NCI-H524 treated with DMSO at 0.1 percent for 48 hours (cell line): ENCODE measurements around the gene JMJD8.
A peak's percentile ranks its signal among the peaks of the same experiment; 100 is the strongest.

Source experiments
- DNase-seq: peaks from one replicate; lab custom pipeline; 2025; lab: John Stamatoyannopoulos, UW

The JMJD8 gene

DNA sequence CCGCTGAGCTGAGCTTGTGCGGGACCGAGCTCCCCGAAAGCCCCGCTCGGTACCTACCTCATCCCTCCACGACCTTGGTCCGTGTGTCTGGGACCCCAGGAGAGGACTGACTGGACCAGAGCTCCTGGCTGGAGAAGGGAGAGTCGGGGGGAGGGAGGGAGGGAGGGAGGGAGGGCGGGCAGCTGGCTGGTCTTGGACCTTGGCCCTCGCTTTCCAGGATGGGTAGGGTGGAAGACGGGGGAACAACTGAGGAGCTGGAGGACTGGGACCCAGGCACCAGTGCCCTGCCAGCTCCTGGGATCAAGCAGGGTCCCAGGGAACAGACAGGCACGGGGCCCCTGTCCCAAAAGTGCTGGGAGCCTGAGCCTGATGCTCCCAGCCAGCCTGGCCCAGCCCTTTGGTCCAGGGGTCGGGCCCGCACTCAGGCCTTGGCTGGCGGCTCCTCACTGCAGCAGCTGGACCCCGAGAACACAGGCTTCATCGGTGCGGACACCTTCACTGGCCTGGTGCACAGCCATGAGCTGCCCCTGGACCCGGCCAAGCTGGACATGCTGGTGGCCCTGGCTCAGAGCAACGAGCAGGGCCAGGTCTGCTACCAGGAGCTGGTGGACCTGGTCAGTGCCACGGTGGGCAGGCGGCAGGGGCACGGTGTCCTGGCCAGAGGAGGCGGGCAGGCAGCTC, 8.1 kb downstream of the JMJD8 start:
- DNase-seq: no peak

DNA sequence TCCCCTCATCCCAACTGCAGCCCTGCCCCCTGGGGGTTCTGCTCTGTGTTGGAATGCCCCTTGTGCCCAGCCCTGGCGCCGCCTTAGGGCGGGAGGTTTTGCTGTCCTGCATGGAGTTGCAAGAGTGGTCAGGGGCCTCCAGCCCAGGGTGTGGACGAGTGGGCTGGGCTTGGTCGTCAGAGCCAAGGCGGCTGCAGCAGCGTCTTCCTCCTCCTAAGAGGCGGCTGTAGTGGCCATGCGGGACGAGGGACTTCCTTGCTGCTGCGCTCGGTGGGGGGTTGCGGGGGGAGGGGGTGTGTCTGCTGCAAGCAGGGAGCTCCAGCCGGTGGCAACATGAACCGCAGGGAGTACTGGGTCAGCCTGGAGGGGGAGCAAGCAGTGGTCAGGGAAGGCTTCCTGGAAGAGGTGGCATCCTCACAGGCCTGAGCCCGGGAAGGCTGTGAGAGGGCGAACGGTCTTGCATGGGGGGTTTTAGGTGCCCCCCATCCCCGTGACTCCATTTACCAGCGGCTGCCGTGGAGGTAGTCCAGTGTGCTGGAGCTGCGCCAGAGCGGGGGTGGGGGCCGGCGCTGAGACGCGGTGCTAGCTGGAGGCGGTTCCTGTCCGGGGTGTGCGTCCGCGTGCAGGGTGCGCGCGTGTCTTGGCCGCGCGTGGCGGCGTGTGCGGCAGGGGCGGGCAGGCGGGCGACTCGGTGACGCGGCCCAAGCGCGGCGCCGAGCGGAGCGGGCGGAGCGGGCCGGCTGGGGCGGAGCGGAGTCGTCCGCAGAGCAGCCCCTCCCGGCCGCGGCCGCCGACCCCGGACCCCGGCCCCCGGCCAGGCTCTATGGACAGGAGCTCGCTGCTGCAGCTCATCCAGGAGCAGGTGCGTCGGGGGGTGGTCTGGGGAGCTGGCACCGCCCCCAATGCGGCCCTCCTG, 8.9 kb downstream of the JMJD8 start, which contains the start of gene RHBDL1:
Gene RHBDL1, plus strand, starts transcription at position 704 of the 916 bp plus-strand sequence. Its CDS starts 120 bp downstream, at position 824.
- no peak for DNase-seq

DNA sequence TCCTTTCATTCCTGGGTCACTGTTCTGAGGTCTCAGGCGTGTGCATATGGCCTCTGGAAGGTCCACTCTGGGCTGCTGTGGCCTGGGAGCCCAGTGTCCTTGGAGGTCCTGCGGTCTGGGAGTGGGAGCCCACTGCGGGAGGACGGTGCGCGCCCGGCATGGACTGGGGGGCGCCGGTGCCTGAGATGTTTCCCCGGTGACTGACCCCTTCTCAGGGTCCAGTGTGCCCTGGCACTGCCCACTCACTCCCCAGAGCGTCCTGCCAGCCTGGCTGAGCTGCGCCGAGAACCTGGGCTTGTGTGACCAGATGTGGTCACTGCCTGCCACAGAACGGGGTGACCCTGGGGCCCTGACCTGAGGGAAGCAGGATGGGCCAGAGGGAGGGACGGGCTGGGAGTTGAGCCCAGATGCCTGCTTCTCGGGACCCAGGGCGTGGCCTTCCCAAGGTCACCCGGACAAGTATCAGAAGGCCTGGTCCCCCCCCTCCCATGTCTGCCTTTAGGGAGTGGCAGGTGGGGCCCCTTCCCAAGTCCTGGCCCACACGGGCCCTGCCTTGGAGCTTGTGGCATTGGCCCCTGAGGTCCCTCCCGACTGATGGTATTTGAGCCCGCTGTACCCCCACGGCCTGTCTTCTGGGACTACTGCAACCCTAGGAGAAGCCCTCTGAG, 9.8 kb downstream of the JMJD8 start:
- DNase-seq: no peak

DNA sequence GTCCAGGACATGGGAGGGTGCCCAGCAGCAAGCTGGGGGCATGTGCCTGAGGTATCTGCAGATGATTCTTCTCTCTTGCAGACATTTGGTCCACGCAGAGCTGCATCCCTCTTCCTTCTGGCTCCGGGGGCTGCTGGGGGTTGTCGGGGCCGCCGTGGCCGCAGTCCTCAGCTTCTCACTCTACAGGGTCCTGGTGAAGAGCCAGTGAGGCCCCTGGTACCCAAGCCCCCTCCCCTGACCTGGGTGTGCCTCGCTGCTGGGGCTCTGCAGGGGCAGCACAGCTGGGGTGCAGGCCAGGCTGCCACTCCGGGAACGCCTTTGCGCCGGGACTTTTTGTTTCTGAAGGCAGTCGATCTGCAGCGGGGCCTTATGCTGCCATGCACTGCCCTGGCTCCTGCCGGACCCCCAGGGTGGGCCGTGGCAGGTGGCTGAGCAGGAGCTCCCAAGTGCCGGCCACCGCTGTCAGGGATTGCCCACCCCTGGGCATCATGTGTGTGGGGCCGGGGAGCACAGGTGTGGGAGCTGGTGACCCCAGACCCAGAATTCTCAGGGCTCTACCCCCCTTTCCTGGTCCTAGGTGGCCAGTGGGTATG, 10.6 kb downstream of the JMJD8 start:
- no peak for DNase-seq

DNA sequence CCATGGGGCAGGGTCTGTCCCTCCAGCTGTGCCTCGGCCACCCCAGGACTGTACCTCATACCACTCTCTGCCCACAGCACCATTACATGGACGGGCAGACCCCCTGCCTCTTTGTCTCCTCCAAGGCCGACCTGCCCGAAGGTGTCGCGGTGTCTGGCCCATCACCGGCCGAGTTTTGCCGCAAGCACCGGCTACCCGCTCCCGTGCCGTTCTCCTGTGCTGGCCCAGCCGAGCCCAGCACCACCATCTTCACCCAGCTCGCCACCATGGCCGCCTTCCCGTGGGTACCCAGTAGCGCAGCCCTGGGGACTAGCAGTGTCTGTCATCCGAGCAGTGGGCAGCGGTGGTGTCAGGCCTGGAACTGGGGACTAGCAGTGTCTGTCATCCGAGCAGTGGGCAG, 11.3 kb downstream of the JMJD8 start:
- DNase-seq: no peak

DNA sequence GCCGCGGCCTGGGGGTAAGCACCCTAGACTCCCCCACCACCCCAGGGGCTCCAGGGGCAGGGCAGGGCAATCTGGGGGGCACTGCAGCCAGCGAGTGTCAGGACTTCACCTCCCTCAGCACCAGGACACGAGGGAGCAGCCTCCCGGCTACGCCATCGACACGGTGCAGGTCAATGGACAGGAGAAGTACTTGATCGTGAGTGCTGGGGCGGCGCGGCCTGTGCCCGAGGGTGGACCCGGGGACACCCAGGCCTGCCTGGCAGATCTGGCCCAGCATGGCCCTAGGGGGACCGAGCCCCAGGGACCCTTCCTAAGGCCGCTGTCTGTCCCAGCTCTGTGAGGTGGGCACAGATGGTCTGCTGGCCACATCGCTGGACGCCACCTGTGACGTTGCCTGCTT, 11.8 kb downstream of the JMJD8 start:
- no peak for DNase-seq

DNA sequence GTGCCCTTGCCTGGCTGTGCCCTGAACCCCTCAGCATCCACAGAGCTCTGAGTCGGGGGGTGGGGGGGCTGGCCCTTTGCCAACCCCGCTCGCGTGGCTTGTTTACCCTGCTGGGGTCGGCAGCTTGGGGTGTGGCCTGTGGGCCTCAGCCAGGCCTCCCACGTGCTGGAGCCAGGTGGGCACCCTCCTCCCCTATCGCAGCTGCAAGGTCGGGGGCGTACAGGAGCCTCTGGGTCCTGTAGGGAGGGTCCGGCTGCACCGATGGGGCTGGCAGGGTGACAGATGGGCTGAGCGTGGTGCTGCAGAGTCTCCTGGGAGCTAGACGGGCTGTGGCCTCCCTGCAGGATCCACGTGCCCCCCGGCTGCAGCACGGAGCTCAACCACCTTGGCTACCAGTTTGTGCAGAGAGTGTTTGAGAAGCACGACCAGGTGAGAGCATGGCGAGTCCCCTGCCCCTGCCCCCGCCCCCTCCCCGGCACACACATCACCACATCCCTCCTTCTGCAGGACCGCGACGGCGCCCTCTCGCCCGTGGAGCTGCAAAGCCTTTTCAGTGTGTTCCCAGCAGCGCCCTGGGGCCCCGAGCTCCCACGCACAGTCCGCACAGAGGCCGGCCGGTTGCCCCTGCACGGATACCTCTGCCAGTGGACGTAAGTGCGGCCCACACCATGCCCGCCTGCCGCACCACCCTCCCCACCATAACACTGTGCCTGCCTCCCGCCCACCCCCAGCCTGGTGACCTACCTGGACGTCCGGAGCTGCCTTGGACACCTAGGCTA, 12.6 kb downstream of the JMJD8 start:
- no peak for DNase-seq

DNA sequence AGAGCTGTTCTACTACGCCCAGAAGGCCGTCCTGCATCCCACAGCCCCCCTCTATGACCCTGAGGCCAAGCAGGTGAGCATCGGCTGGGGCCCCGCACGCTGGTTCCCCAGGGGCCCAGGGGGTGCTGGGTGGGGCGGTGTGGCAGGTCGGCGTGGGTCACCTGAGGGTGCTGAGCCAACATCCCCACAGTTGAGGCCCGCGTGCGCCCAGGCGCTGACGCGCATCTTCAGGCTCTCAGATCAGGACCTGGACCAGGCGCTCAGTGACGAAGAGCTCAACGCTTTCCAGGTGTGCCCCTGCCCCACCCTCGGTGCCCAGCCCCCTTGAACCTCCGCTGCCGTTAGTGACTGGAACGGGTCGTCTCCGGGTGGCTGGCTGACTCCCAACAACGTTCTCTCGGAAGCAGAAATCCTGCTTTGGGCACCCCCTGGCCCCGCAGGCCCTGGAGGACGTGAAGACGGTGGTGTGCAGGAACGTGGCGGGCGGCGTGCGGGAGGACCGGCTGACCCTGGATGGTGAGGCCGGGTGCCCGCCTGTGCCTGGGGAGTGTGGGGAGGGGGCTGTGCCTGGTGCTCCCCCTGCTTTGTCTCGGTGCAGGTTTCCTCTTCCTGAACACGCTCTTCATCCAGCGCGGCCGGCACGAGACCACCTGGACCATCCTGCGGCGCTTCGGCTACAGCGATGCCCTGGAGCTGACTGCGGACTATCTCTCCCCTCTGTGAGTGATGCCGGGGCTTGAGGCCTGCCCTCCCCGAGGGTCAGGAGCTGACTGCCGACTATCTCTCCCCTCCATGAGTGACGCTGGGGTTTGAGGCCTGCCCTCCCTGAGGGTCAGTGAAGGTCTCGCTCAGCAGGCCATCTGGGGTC, 13.4 kb downstream of the JMJD8 start:
- no peak for DNase-seq

DNA sequence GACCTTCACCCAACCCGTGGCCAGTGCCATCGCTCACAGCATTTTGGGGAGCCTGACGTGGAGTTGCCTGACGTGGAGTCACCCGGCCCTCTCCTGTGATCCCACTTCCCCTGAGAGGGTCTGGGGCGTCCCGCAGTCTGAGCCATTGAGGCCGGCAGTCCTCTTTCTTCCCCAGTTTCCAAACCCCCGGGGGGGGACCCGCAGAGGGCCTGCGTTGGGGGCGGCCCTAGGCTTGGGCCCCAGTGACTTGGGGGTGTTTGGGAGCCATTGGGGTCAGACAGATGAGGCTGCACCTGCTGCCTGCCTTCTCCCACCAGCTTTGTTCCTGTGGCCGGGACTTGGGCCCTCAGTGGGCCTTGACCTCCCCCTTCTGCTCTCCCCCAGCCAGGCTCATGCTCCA, 14.5 kb downstream of the JMJD8 start:
- DNase-seq: no peak

DNA sequence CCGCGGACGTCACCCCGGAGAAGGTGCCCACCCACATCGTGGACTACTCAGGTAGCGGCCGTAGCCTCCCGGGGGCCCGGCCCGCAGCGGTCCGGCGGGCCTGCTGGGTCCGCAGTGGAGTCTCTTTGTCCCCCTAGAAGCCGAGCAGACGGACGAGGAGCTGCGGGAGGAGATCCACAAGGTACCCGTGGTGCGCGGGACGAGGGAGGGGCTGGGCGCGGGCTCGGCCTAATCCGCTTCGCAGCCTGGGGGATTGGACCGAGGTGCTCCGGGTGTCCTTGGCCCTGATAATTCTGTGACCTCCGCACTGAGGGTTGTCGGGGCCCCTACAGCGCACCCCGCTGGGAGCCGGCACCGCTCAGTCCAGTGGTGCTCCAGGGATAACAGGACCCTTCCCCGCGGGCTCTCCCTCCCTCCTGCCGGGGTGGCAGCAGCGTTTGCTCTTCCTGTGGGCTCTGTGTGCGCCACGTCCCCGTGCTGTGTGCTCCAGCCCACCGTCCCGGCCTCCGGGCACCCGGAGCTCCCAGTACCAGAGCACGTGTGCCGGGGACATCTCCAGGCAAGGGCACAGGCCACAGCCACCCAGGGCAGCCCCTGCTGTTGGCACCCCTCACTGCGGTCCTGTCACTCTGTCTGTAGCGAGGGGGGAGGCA, 15.5 kb downstream of the JMJD8 start:
- DNase-seq: no peak

DNA sequence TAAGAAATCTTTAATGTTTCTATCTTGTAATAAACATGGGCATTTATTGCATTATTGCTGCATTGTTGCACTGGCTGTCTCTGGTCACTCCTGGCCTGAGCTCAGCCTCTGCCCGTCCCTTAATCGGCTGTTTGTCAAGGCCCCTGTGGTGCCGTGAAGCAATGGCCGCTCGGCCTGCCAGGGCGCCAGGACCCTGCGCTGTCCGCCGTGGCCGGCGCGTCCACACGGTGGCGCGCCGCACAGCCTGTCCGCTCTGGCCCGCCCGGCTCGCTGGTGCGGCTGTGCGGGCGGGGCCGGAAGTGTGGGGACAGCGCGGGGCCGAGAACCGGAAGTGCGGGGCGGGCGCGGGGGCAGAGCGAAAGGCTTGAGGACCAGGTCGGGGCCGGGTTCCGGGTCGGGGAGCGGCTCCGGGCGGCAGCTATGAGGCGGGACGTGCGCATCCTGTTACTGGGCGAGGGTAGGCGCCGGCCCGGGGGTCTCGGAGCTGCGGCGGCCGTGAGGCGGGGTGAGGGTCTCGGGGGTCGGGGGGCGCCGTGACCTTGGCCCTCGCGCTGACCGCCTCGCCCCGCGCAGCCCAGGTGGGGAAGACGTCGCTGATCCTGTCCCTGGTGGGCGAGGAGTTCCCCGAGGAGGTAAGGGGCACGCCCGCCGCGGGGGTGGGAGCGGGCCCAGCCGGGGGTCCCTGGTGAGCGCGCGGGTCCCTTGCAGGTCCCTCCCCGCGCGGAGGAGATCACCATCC, 16.2 kb downstream of the JMJD8 start, which contains the start of gene RHOT2:
Gene RHOT2, plus strand, starts transcription at position 353 of the 739 bp plus-strand sequence. Its CDS starts 68 bp downstream, at position 421.
- peak; percentile 9 for DNase-seq

DNA sequence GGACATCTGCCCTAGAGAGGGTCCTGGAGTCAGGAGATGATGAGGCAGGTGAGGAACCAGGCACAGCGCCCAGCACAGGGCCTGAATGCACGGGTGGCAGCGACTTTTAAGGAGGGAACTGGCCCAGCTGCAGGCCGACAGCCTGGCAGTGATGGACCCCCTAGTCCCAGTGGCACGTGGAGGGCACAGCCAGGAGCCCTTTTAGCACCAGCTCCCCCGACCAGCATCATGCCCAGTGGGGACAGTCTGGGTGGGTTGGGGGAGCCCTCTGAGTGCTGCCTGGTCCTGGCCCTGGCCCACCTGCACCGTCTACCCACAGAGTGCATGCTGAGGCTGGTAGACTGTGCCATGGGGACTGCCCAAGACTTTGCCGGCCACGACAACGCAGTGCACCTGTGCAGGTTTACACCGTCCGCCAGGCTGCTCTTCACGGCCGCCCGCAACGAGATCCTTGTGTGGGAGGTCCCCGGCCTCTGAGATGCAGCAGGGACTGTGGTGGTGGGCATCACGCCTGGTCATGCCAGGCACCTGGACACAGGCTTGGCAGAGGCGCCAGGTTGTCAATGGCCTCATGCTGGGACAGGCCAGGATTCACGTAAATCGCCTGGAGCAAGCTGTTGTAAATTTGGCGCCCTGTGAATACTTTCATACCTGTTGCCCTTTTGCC, 16.9 kb downstream of the JMJD8 start:
- DNase-seq: no peak

DNA sequence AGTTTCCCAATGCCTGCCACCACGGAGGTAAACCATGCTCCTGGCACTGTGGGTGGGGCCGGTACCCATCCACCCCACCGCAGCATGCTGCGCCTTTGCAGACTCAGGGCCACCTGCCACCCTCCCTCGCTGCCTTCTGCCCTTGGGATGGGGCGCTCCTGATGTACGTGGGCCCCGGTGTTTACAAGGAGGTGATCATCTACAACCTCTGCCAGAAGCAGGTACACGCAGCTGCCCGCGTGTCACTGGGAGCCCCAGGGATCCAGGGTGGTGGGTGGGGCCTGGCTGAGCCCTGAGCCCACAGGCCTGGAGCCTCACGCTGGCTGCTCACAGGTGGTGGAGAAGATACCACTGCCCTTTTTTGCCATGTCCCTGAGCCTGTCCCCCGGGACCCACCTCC, 17.6 kb downstream of the JMJD8 start:
- DNase-seq: no peak

DNA sequence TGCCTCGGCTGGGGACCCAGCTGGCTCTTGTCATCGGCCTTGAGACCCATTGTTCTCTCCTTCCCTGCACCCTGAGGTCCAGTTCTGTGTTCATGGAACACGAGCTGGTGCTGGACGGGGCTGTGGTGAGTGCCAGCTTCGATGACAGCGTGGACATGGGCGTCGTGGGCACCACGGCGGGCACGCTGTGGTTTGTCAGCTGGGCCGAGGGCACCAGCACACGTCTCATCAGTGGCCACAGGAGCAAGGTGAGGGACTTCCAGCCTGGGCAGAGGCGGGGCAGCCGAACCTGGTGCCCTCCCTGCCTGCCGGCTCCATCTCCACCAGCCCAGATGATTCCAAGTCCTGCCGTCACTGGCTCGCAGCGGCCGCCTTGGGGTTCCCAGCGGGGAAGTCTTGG, 21.5 kb downstream of the JMJD8 start:
- no peak for DNase-seq

DNA sequence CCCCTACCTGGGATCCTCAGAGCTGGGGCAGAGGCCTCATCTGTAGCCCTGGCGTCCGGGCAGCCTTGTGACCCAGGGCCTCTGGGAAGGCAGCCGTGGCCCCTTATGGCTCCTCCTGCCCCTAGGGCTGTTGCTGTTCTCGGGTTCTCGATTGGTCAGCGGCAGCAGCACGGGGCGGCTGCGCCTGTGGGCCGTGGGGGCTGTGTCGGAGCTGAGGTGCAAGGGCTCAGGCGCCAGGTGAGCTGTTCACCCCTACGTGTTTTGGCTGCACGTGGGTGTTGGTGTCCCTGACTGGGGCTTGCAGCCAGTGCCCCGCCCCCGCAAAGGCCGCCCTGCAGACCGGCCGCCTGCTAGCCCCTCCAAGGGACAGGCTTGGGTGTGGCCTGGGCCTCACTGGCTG, 22.0 kb downstream of the JMJD8 start:
- DNase-seq: no peak

DNA sequence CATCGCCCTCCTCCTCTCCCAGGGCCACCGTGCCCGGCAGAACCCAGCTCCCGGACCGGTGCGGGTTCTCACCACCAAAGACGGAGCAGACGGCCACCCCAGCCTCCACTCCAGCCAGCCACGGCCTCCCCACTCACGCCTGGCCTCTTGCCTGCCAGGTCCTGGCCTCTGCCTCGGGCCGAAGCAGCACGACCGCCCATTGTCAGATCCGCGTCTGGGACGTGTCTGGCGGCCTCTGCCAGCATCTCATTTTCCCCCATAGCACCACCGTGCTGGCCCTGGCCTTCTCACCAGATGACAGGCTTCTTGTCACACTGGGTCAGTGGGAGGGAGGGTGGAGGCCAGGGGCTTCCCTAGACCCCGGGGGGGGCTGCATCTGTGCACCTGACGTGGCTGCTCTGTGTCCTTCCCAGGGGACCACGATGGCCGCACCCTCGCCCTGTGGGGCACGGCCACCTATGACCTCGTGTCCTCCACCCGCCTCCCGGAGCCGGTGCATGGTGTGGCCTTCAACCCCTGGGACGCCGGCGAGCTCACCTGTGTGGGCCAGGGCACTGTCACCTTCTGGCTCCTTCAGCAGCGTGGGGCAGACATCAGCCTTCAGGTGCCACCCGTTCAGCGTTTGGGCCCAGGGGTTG, 22.8 kb downstream of the JMJD8 start:
- DNase-seq: no peak

DNA sequence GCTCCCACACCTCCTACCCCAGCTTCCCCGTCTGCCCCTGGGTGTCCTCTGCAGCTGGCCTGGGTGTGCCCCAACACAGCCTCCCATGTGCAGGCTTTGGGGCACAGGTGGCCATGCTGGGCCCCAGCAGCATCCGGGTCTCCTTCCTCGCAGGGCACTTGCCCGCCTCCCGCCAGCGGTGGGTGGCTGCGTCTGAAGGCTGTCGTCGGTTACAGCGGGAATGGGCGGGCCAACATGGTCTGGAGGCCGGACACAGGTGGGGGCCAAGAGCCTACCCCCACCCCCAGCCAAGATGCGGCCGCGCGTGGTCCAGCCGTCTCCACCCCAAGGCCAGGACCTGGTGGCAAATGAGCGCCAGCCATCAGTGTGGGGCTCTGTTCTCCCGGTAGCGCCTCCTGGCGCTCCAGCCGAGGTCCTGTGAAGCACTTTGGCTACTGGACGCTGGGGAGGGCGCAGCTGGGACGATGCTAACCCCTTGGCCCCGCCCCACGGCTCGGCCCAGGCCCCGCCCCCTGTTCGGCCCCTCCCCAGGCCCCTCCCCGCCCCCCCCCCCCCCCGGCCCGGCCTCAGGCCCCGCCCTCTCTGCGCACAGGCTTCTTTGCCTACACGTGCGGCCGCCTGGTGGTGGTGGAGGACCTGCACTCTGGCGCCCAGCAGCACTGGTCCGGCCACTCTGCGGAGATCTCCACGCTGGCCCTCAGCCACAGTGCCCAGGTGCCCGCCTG, 23.5 kb downstream of the JMJD8 start:
- DNase-seq: no peak

DNA sequence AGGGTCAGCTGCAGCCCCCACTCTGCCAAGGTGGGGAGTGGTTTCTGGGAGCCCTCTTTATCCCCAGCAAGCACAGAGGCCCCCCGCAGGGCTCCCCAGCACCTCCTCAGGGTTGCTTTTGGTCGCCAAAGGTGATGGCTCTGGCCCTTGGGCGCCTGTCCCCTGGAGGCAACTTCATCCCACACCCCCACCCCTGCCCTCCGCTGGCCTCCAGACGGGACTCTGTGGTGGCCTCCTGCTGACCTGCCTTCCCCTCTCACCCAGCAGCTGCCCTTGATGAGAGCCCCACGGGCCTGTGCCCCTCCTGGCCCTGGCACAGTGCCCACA, 24.0 kb downstream of the JMJD8 start:
- DNase-seq: no peak
